Stomach (tissue), 4 donors: ENCODE measurements around the gene PTPRD.

Experiments
- POLR2A ChIP-seq, 4 donors: fragments of 450-650 bp; IDR thresholded peaks; one replicate each; pipeline ENCODE4 v1.6.1; 2016; ENCODE audit warnings: antibody characterized with exemption in 4 of 4, control low read depth in 2 of 4, mild to moderate bottlenecking in 1 of 4, moderate library complexity in 1 of 4
- TF ChIP-seq, protein P1 (sequence below), 7 experiments: fragments of 450-650 bp in 4 of 7; fragments of 200-600 bp in 3 of 7; sonication (generic) in 3 of 7; IDR thresholded peaks; one replicate each; pipeline ENCODE4 v1.5.1; 2016 to 2019; ENCODE audit warnings: antibody characterized with exemption in 7 of 7, control low read depth in 2 of 7, mild to moderate bottlenecking in 1 of 7

DNA sequence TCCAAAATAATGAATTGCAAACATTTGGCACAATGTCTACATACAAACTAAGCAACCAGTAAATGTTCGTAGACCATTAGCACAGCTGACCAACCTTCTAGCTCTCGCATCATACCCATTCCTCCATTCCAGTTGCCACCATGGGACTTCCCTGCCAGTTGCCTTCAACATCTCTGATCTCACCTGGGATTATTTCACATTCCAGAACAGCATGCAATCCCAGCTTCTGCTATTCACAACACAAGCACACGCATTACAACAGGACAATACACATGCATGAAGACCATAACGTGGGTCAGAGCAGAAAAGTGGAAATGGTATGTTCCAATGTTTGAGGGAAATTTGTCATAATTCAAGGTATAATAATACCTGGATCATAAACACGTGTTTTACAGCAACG lies 1965.0 kb downstream of the PTPRD start:
- TF ChIP-seq, protein P1, sequence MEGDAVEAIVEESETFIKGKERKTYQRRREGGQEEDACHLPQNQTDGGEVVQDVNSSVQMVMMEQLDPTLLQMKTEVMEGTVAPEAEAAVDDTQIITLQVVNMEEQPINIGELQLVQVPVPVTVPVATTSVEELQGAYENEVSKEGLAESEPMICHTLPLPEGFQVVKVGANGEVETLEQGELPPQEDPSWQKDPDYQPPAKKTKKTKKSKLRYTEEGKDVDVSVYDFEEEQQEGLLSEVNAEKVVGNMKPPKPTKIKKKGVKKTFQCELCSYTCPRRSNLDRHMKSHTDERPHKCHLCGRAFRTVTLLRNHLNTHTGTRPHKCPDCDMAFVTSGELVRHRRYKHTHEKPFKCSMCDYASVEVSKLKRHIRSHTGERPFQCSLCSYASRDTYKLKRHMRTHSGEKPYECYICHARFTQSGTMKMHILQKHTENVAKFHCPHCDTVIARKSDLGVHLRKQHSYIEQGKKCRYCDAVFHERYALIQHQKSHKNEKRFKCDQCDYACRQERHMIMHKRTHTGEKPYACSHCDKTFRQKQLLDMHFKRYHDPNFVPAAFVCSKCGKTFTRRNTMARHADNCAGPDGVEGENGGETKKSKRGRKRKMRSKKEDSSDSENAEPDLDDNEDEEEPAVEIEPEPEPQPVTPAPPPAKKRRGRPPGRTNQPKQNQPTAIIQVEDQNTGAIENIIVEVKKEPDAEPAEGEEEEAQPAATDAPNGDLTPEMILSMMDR (IDR thresholded peaks at IDR 0.05) = no peak
- TF ChIP-seq POLR2A (IDR thresholded peaks at IDR 0.05) = no peak
